Activated T-helper 17 cell treated with anti-CD3 and anti-CD28 coated beads, Interleukin-2, amount 50 U/mL, for 72 hours (primary cell): ENCODE results near the gene CAPN7. TPM values are rescaled to one million over a fixed set of nuclear protein-coding genes. Genes with fewer than 3 reads are reported as not detected.

Experiments
- ATAC-seq: fragments of 150-1000 bp; cut with Tn5 transposase; replicated peaks from 2 replicates; pipeline ENCODE4 v1.10.0; 2021; ENCODE audit warnings: mild to moderate bottlenecking, moderate library complexity
- H3K27ac Mint-ChIP-seq: one replicate; pipeline ENCODE4 v1.8.0; 2022; ENCODE audit warnings: mixed read lengths
- H3K27me3 Mint-ChIP-seq: one replicate; pipeline ENCODE4 v1.8.0; 2022; ENCODE audit warnings: mixed read lengths
- H3K36me3 Mint-ChIP-seq: one replicate; pipeline ENCODE4 v1.8.0; 2022; ENCODE audit warnings: low read depth, mild to moderate bottlenecking, mixed read lengths
- H3K4me1 Mint-ChIP-seq: one replicate; pipeline ENCODE4 v1.8.0; 2022; ENCODE audit warnings: mixed read lengths
- H3K4me3 Mint-ChIP-seq: one replicate; pipeline ENCODE4 v1.8.0; 2022; ENCODE audit warnings: mild to moderate bottlenecking, mixed read lengths
- H3K9me3 Mint-ChIP-seq: one replicate; pipeline ENCODE4 v1.8.0; 2022; ENCODE audit warnings: mixed read lengths
- total RNA-seq, 2 donors: library from RNA; stranded (reverse); gene quantifications; one replicate each; pipeline ENCODE4 v1.2.3, GENCODE V29; 2022

The CAPN7 gene
- total RNA-seq, 2 donors from 2014 or later, result 32.3 to 38.9 TPM

DNA sequence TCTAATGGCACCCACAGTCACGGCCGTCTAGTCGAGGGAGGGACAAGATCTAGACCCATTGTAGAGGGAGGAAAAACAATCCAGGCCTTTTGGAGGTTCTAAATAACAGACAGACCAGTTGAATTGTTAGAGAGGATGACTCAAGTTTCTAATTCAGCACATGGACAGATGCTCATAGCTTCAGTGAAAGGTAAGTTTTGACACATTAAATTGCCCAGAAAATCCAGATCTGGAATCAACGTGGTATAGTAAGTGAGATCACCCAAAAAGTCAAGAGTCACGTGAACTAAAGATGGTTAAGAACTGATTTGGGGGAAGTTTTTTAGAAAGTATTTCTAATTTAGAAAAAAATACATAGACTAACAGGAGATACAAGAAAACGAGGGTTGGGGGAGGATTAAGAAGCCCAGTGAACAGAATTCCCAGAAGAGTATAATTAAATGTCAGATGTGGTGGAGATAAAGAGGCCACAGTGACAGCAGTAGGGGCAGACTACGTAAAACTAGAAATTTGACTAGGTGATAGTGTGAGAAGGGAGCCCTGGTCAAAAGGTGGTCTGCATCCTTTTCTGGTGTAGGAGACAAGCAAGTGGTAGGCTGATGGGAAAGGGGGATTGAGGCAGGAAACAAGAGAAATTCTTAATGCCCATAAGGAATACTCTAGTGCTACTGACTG is 47.1 kb downstream of the CAPN7 start:
- H3K27me3 Mint-ChIP-seq, result no peaks in the 10 kb centered on the region
- H3K4me3 Mint-ChIP-seq, result peak overlapping the region; percentile 40
- H3K27ac Mint-ChIP-seq, result peak overlapping the region; percentile 86
- ATAC-seq, result peak; percentile 55
- no peaks in the 10 kb centered on the region for H3K9me3 Mint-ChIP-seq
- H3K36me3 Mint-ChIP-seq, result peaks cover 100% of the 10 kb centered on the region
- peaks cover 9% of the 10 kb centered on the region for H3K4me1 Mint-ChIP-seq

GRCh38 chr3:15255215-15255614 is 49.2 kb downstream of the CAPN7 start:
- H3K27ac Mint-ChIP-seq, result peak overlapping the region; percentile 86
- peaks cover 9% of the 10 kb centered on the region for H3K4me1 Mint-ChIP-seq
- no peaks in the 10 kb centered on the region for H3K27me3 Mint-ChIP-seq
- peaks cover 100% of the 10 kb centered on the region for H3K36me3 Mint-ChIP-seq
- H3K4me3 Mint-ChIP-seq, result no peak overlapping the region
- no peaks in the 10 kb centered on the region for H3K9me3 Mint-ChIP-seq
- no peak for ATAC-seq

DNA sequence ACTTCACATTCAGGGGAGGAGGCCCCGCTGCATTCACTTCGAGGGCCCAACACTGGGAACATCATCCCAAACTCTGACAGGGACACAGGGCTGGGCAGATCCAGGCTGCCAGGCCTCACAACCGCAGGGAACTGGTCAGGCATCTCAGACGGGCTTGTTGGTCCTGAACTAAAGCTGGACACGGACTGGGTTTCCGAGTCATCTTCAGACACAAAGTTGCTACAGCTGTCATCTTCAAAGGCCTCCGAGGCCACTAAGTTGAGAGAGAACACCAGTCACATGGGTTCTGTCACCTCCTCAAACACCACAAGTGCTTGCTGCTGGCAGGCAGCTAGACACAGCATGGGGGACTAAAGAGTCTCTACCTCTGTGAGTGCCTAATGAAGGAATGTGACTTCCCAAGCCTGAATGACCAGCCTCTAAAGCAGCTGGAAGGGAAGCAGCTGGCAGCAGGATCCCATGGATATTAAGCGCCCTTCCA is 50.9 kb downstream of the CAPN7 start:
- no peaks in the 10 kb centered on the region for H3K27me3 Mint-ChIP-seq
- H3K36me3 Mint-ChIP-seq, result peaks cover 100% of the 10 kb centered on the region
- H3K4me3 Mint-ChIP-seq, result no peak overlapping the region
- H3K27ac Mint-ChIP-seq, result peak overlapping the region; percentile 70
- H3K4me1 Mint-ChIP-seq, result peaks cover 9% of the 10 kb centered on the region
- no peaks in the 10 kb centered on the region for H3K9me3 Mint-ChIP-seq
- ATAC-seq, result no peak

- H3K9me3 Mint-ChIP-seq, result no peaks in the 10 kb centered on the region
- no peaks in the 10 kb centered on the region for H3K4me1 Mint-ChIP-seq
- ATAC-seq, result no peak
- peak overlapping the region; percentile 82 for H3K27ac Mint-ChIP-seq
- H3K27me3 Mint-ChIP-seq, result no peaks in the 10 kb centered on the region
- no peak overlapping the region for H3K4me3 Mint-ChIP-seq
- H3K36me3 Mint-ChIP-seq, result peaks cover 84% of the 10 kb centered on the region
Observed at GRCh38 chr3:15258720-15259119, 52.7 kb downstream of the CAPN7 start.

- Mint-ChIP-seq H3K4me1 (peaks cover 8% of the 10 kb centered on the region), H3K9me3 (no peaks in the 10 kb centered on the region), H3K36me3 (peaks cover 74% of the 10 kb centered on the region), H3K27ac (peak overlapping the region; percentile 82), H3K4me3 (no peak overlapping the region), H3K27me3 (no peaks in the 10 kb centered on the region)
- no peak for ATAC-seq
Observed at GRCh38 chr3:15260531-15260930, 54.5 kb downstream of the CAPN7 start.

- no peak overlapping the region for H3K4me3 Mint-ChIP-seq
- no peak for ATAC-seq
- no peaks in the 10 kb centered on the region for H3K27me3 Mint-ChIP-seq
- H3K27ac Mint-ChIP-seq, result peak overlapping the region; percentile 82
- peaks cover 66% of the 10 kb centered on the region for H3K36me3 Mint-ChIP-seq
- H3K4me1 Mint-ChIP-seq, result peaks cover 12% of the 10 kb centered on the region
- no peaks in the 10 kb centered on the region for H3K9me3 Mint-ChIP-seq
Observed at GRCh38 chr3:15261274-15261673, 55.2 kb downstream of the CAPN7 start.

GRCh38 chr3:15262021-15262420 is 56.0 kb downstream of the CAPN7 start:
- peak overlapping the region; percentile 82 for H3K27ac Mint-ChIP-seq
- H3K27me3 Mint-ChIP-seq, result no peaks in the 10 kb centered on the region
- no peak for ATAC-seq
- peaks cover 59% of the 10 kb centered on the region for H3K36me3 Mint-ChIP-seq
- no peak overlapping the region for H3K4me3 Mint-ChIP-seq
- H3K9me3 Mint-ChIP-seq, result no peaks in the 10 kb centered on the region
- peaks cover 15% of the 10 kb centered on the region for H3K4me1 Mint-ChIP-seq

GRCh38 chr3:15263120-15263519 is 57.1 kb downstream of the CAPN7 start:
- Mint-ChIP-seq H3K36me3 (peaks cover 48% of the 10 kb centered on the region), H3K4me1 (peaks cover 15% of the 10 kb centered on the region), H3K27me3 (no peaks in the 10 kb centered on the region), H3K27ac (peak overlapping the region; percentile 66), H3K9me3 (no peaks in the 10 kb centered on the region), H3K4me3 (no peak overlapping the region)
- ATAC-seq, result no peak

DNA sequence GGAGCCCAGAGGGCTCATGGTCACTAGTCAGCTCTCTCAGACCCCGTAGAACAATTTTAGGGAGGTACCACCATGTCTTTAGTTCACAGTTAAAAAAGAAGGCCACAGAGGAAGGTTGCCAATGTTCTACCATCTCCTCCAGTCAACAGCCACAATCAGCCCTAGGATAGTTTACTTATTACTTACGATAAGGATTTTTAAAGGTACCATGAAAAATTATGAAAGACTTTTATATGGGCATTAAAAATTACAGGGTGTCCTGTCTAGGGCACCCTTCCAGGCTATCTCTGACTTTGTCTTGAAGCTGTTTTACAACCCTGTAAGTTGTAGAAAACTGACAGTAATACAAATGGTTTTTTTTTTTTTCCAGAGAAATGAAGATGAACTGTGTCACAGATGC is 57.9 kb downstream of the CAPN7 start:
- Mint-ChIP-seq H3K9me3 (no peaks in the 10 kb centered on the region), H3K4me1 (peaks cover 18% of the 10 kb centered on the region), H3K27me3 (no peaks in the 10 kb centered on the region), H3K27ac (peak overlapping the region; percentile 66), H3K36me3 (peaks cover 43% of the 10 kb centered on the region), H3K4me3 (no peak overlapping the region)
- no peak for ATAC-seq

DNA sequence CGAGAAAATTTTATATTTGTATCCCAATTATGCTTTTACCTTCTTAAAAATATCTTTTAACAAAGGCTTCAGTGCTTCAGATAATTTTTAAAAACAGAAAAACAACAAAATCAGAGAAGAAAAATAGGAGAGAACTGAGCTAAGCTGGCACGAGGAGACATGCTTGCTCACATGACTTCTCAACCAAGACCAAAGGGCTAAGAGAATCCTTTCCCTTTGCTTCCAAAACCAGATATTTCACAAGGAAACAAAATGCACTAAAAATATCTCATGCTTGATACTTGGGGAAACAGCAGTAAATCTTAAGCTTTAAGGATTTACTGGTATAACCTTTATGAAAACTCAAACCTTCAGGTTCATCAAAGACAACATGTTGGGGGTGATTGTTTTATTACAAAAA is 58.4 kb downstream of the CAPN7 start:
- Mint-ChIP-seq H3K4me1 (peaks cover 24% of the 10 kb centered on the region), H3K36me3 (peaks cover 43% of the 10 kb centered on the region), H3K9me3 (no peaks in the 10 kb centered on the region), H3K27ac (peak overlapping the region; percentile 66), H3K27me3 (no peaks in the 10 kb centered on the region), H3K4me3 (no peak overlapping the region)
- ATAC-seq, result no peak

- Mint-ChIP-seq H3K27ac (peak overlapping the region; percentile 80), H3K4me1 (peaks cover 34% of the 10 kb centered on the region), H3K4me3 (no peak overlapping the region), H3K27me3 (no peaks in the 10 kb centered on the region), H3K9me3 (no peaks in the 10 kb centered on the region), H3K36me3 (peaks cover 39% of the 10 kb centered on the region)
- no peak for ATAC-seq
Observed at GRCh38 chr3:15265655-15266509, 59.8 kb downstream of the CAPN7 start.

- ATAC-seq, result no peak
- Mint-ChIP-seq H3K27me3 (no peaks in the 10 kb centered on the region), H3K4me3 (no peak overlapping the region), H3K9me3 (no peaks in the 10 kb centered on the region), H3K4me1 (peaks cover 38% of the 10 kb centered on the region), H3K27ac (peak overlapping the region; percentile 80), H3K36me3 (peaks cover 35% of the 10 kb centered on the region)
Observed at GRCh38 chr3:15266510-15267376, 60.7 kb downstream of the CAPN7 start.

DNA sequence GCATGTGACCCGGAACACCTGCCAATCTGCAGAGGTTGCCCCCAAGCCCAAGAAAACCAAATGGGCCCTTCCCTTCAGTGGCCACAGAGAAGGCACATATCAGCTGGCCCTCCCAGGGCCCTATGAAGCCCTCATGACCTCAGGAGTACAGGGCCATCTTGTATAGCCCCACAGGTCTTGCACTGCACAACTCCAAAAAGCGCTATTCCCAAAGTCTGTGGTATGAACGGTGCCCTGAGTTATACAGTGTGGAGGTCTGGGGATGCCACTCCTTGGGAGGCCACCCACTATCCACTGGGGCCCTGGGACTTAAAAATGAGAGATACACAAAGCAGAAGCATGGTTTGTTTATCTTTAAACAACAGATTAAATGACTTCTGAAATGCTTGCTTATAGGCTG is 61.5 kb downstream of the CAPN7 start:
- H3K36me3 Mint-ChIP-seq, result peaks cover 36% of the 10 kb centered on the region

GRCh38 chr3:15268033-15268631 is 62.1 kb downstream of the CAPN7 start:
- Mint-ChIP-seq H3K4me3 (peak overlapping the region; percentile 13), H3K36me3 (peaks cover 36% of the 10 kb centered on the region), H3K4me1 (peaks cover 44% of the 10 kb centered on the region), H3K9me3 (no peaks in the 10 kb centered on the region), H3K27ac (peak overlapping the region; percentile 48), H3K27me3 (no peaks in the 10 kb centered on the region)
- ATAC-seq, result peak; percentile 48

More for the DNA sequence above, 61.5 kb downstream of the CAPN7 start:
- H3K27me3 Mint-ChIP-seq, result no peaks in the 10 kb centered on the region
- no peak overlapping the region for H3K4me3 Mint-ChIP-seq
- peak overlapping the region; percentile 48 for H3K27ac Mint-ChIP-seq
- no peak for ATAC-seq
- H3K4me1 Mint-ChIP-seq, result peaks cover 44% of the 10 kb centered on the region
- no peaks in the 10 kb centered on the region for H3K9me3 Mint-ChIP-seq
